K562 (cell line): ENCODE measurements around the gene ZNF862. TPM values are rescaled to one million over a fixed set of nuclear protein-coding genes. Genes with fewer than 3 reads are reported as not detected.

ENCODE experiments used
- FOXJ3 ChIP-seq: sonication (generic); formaldehyde crosslinking; IDR thresholded peaks from 2 replicates; pipeline ENCODE4 v1.4.0; 2020; ENCODE audit warnings: mild to moderate bottlenecking, missing genetic modification reagents
- FOXM1 ChIP-seq, 2 experiments: fragments of 450-650 bp in 1 of 2; sonication (generic) in 1 of 2; formaldehyde crosslinking in 1 of 2; IDR thresholded peaks; 2 replicates each; pipeline versions ENCODE4 v1.6.1 to v1.9.0; 2017 to 2022; ENCODE audit warnings: low read depth in 2 of 2, mild to moderate bottlenecking in 2 of 2, missing genetic modification reagents in 1 of 2, moderate library complexity in 1 of 2
- GTF2A2 ChIP-seq: IDR thresholded peaks from 2 replicates; pipeline ENCODE4 v1.6.1; 2016; ENCODE audit warnings: mild to moderate bottlenecking, missing genetic modification characterization, missing compliant biosample characterization
- HINFP ChIP-seq: fragments of 450-650 bp; conservative IDR thresholded peaks from 2 replicates; pipeline ENCODE4 v1.6.1; 2016; ENCODE audit warnings: missing genetic modification characterization, low read depth, mild to moderate bottlenecking, control low read depth, missing compliant biosample characterization
- LCOR ChIP-seq: sonication (generic); formaldehyde crosslinking; IDR thresholded peaks from 2 replicates; pipeline ENCODE4 v1.8.0; 2022; ENCODE audit warnings: mild to moderate bottlenecking, missing genetic modification reagents
- MXI1 ChIP-seq: IDR thresholded peaks from 2 replicates; pipeline ENCODE4 v1.6.1; 2011; ENCODE audit warnings: low read depth, mild to moderate bottlenecking, improper control_type of control experiment, low read length
- NRF1 ChIP-seq, 2 experiments: fragments of 450-650 bp; IDR thresholded peaks in 1 of 2; conservative IDR thresholded peaks in 1 of 2; 2 replicates each; pipeline ENCODE4 v1.6.1; 2014; ENCODE audit warnings: mild to moderate bottlenecking in 2 of 2
- PCBP2 ChIP-seq: fragments of 200-400 bp; formaldehyde crosslinking; IDR thresholded peaks from 2 replicates; pipeline ENCODE4 v1.6.1; 2018; ENCODE audit warnings: low read length, low read depth, mild to moderate bottlenecking, moderate library complexity; ENCODE audit not compliant: poor library complexity, severe bottlenecking
- PPARD ChIP-seq: fragments of 250-450 bp; sonication (Bioruptor Pico); IDR thresholded peaks from 2 replicates; pipeline ENCODE4 v1.8.0; 2022; ENCODE audit warnings: inconsistent platforms, mild to moderate bottlenecking, moderate library complexity
- TARDBP ChIP-seq: fragments of 450-650 bp; IDR thresholded peaks from 2 replicates; pipeline ENCODE4 v1.6.1; 2016
- TBL1XR1 ChIP-seq, 2 experiments: IDR thresholded peaks; 2 replicates each; pipeline ENCODE4 v1.6.1; 2012; ENCODE audit warnings: improper control_type of control experiment in 2 of 2, low read length in 2 of 2, mild to moderate bottlenecking in 1 of 2
- TCF7L2 ChIP-seq: fragments of 150-350 bp; IDR thresholded peaks from 2 replicates; pipeline ENCODE4 v1.6.1; 2016; ENCODE audit warnings: low read depth, mild to moderate bottlenecking, low read length, moderate library complexity
- TEAD2 ChIP-seq: fragments of 450-650 bp; IDR thresholded peaks from 2 replicates; pipeline ENCODE4 v1.6.1; 2016; ENCODE audit warnings: missing genetic modification characterization, control low read depth, missing compliant biosample characterization
- XRCC4 ChIP-seq: IDR thresholded peaks from one replicate; pipeline ENCODE4 v1.6.1; 2011; ENCODE audit not compliant: insufficient read depth, insufficient read length; ENCODE audit errors: extremely low read depth
- ZBTB43 ChIP-seq: sonication (generic); formaldehyde crosslinking; IDR thresholded peaks from 2 replicates; pipeline ENCODE4 v1.8.0; 2023; ENCODE audit warnings: mild to moderate bottlenecking, missing genetic modification reagents
- ZFPM2 ChIP-seq: fragments of 250-450 bp; sonication (Bioruptor Pico); IDR thresholded peaks from 2 replicates; pipeline ENCODE4 v1.5.1; 2022; ENCODE audit warnings: mild to moderate bottlenecking
- ZNF586 ChIP-seq: fragments of 450-650 bp; formaldehyde crosslinking; conservative IDR thresholded peaks from 2 replicates; pipeline ENCODE4 v1.4.0; 2020; ENCODE audit warnings: mild to moderate bottlenecking, moderate library complexity
- polyA plus RNA-seq, 8 experiments: library from polyadenylated mRNA; depleted of rRNA in 4 of 8; stranded (reverse) in 5 of 8; unstranded in 3 of 8; fragments of >200 nt; fragmentation: Nextera tagmentation in 2 of 8; fragmentation: Illumina TruSeq in 1 of 8; extraction: Ambion mirVana in 2 of 8; extraction: Trizol in 1 of 8; gene quantifications; 2 replicates each; pipeline versions ENCODE4 v1.2.1 to v1.2.3, GENCODE V29; 2011 to 2014; ENCODE audit warnings: inconsistent platforms in 1 of 8, missing spikeins in 1 of 8
- total RNA-seq, 7 experiments: library from RNA; depleted of rRNA in 6 of 7; stranded (reverse); fragments of >200 nt in 6 of 7; fragmentation: Illumina TruSeq in 2 of 7; extraction: Trizol in 2 of 7; gene quantifications; 2 replicates each; pipeline versions ENCODE4 v1.2.1 to v1.2.3, GENCODE V29; 2011 to 2021; ENCODE audit warnings: low replicate concordance in 1 of 7
- TF ChIP-seq, protein P1 (sequence below): fragments of 450-650 bp; formaldehyde crosslinking; IDR thresholded peaks from 2 replicates; pipeline ENCODE4 v1.4.0; 2020; ENCODE audit warnings: mild to moderate bottlenecking, moderate library complexity
- TF ChIP-seq, protein P2 (sequence below), 2 experiments: fragments of 150-350 bp in 1 of 2; IDR thresholded peaks; 2 replicates each; pipeline ENCODE4 v1.6.1; 2012 to 2016; ENCODE audit warnings: low read depth in 2 of 2, low read length in 2 of 2, mild to moderate bottlenecking in 1 of 2, moderate library complexity in 1 of 2

The ZNF862 gene
- total and polyA plus RNA-seq, 9 of the 15 experiments (the other 6 are each of a cell fraction or from before 2014, with no cell fraction given), result 1.1 to 3.9 (median 2.6) TPM

DNA sequence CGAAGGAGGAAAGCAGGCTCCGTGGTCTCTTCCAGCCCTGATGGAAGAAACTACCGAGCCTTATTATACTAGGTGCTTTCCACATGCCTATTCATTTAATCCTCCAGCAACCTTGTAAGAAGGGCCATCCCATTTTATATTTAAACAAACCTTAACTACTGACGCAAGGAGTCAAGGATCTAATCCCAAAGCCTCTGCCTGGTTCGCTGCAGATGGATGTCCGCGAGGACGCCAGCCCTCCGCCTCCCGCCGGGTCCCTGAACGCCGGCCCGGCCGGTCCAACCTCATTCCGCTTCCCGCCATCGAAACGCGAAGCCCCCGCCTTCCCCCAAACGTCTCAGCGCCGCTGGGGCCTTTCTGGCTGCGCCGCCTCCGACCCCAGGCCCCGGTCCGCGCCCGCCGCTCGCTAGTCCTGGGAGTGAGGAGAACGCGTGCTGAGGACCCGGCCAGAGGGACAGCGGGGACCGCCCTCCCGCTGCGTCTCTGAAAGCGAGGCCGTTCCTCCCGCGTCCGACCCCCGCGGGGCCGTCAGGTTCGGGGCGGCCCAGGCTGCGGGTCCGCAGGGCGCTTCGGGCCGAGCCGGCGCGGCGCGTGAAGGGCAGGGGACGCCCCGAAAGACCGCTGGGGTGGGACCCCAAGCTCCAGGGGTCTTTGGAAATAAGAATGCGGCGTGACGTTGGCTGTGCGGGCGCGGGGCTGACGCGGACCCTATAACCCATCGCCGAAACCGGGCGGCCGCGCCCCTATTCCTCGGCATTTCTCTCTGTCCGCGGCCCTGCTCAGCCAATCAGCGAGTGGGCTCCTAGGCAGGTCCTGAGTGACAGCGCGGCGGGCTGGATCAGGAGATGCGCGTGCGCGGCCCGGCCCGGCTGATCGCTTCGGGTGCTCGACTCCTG lies 35.1 kb downstream of the ZNF862 start, which contains the start of gene ATP6V0E2 (continued):
- TF ChIP-seq ZBTB43 (CRISPR knock-in tag) (no peak; the same call in 1 of the 2 replicates), ZNF586 (CRISPR knock-in tag) (no peak), TBL1XR1 (IDR thresholded peaks at IDR 0.05; ENCODE audit: low read length in 2 of 2) (no peak), PCBP2 (no peak), FOXJ3 (CRISPR knock-in tag) (no peak), HINFP (tag) (no peak), TEAD2 (tag) (no peak), NRF1 (conservative IDR thresholded peaks at IDR 0.05 in 1 of 2, IDR thresholded peaks at IDR 0.05 in 1 of 2) (peak; percentile 100), MXI1 (no peak), TCF7L2 (no peak), LCOR (CRISPR knock-in tag) (peak; percentile 52), TARDBP (peak; percentile 86), FOXM1 (IDR thresholded peaks at IDR 0.05; ENCODE audit: low read depth) (no peak), FOXM1 (CRISPR knock-in tag; IDR thresholded peaks at IDR 0.05; ENCODE audit: low read depth) (no peak; the same call in 1 of the 2 replicates), ZFPM2 (CRISPR knock-in tag) (peak; percentile 5; the same call in 1 of the 2 replicates), PPARD (CRISPR knock-in tag) (no peak), GTF2A2 (tag) (no peak), XRCC4 (no peak)
- TF ChIP-seq, protein P1, sequence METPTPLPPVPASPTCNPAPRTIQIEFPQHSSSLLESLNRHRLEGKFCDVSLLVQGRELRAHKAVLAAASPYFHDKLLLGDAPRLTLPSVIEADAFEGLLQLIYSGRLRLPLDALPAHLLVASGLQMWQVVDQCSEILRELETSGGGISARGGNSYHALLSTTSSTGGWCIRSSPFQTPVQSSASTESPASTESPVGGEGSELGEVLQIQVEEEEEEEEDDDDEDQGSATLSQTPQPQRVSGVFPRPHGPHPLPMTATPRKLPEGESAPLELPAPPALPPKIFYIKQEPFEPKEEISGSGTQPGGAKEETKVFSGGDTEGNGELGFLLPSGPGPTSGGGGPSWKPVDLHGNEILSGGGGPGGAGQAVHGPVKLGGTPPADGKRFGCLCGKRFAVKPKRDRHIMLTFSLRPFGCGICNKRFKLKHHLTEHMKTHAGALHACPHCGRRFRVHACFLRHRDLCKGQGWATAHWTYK (CRISPR knock-in tag), result 0 out of 2 replicates have a peak, but pooled peaks have one; percentile 49
- TF ChIP-seq, protein P2, sequence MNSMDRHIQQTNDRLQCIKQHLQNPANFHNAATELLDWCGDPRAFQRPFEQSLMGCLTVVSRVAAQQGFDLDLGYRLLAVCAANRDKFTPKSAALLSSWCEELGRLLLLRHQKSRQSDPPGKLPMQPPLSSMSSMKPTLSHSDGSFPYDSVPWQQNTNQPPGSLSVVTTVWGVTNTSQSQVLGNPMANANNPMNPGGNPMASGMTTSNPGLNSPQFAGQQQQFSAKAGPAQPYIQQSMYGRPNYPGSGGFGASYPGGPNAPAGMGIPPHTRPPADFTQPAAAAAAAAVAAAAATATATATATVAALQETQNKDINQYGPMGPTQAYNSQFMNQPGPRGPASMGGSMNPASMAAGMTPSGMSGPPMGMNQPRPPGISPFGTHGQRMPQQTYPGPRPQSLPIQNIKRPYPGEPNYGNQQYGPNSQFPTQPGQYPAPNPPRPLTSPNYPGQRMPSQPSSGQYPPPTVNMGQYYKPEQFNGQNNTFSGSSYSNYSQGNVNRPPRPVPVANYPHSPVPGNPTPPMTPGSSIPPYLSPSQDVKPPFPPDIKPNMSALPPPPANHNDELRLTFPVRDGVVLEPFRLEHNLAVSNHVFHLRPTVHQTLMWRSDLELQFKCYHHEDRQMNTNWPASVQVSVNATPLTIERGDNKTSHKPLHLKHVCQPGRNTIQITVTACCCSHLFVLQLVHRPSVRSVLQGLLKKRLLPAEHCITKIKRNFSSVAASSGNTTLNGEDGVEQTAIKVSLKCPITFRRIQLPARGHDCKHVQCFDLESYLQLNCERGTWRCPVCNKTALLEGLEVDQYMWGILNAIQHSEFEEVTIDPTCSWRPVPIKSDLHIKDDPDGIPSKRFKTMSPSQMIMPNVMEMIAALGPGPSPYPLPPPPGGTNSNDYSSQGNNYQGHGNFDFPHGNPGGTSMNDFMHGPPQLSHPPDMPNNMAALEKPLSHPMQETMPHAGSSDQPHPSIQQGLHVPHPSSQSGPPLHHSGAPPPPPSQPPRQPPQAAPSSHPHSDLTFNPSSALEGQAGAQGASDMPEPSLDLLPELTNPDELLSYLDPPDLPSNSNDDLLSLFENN (IDR thresholded peaks at IDR 0.05; ENCODE audit: low read depth in 2 of 2, low read length in 2 of 2), result 0 out of 4 replicates have a peak, but pooled peaks of 1 of the 2 experiments have one; percentile 23
